Heart left ventricle (tissue), 16 donors: ENCODE measurements around the gene TMTC2. TPM values are rescaled to one million over a fixed set of nuclear protein-coding genes. Genes with fewer than 3 reads are reported as not detected.

Experiments used
- ATAC-seq, 4 donors: fragments of 200-7000 bp; cut with Tn5 transposase; one replicate each; pipeline ENCODE4 v1.9.1; 2020 to 2022; ENCODE audit warnings: moderate library complexity in 4 of 4, mild to moderate bottlenecking in 3 of 4, moderate number of reproducible peaks in 1 of 4
- DNase-seq, 5 donors: peaks; one replicate each; pipeline ENCODE4 v3.0.0-alpha.2; 2020
- H3K27ac ChIP-seq, 12 donors: fragments of 200-600 bp; sonication (generic) in 4 of 12; one replicate each; pipeline versions ENCODE4 v1.5.0 to v1.8.0; 2016 to 2022; ENCODE audit warnings: mild to moderate bottlenecking in 2 of 12
- H3K27me3 ChIP-seq, 9 donors: fragments of 200-600 bp; sonication (generic) in 2 of 9; one replicate each; pipeline versions ENCODE4 v1.5.1 to v1.8.0; 2016 to 2022; ENCODE audit warnings: mild to moderate bottlenecking in 3 of 9
- H3K36me3 ChIP-seq, 9 donors: fragments of 200-600 bp; sonication (generic) in 2 of 9; one replicate each; pipeline versions ENCODE4 v1.5.0 to v1.8.0; 2018 to 2022; ENCODE audit warnings: mild to moderate bottlenecking in 2 of 9
- H3K4me1 ChIP-seq, 12 donors: fragments of 200-600 bp; sonication (generic) in 4 of 12; one replicate each; pipeline versions ENCODE4 v1.5.0 to v1.8.0; 2016 to 2022; ENCODE audit warnings: mild to moderate bottlenecking in 3 of 12
- H3K4me3 ChIP-seq, 12 donors: fragments of 200-600 bp; sonication (generic) in 4 of 12; one replicate each; pipeline versions ENCODE4 v1.5.0 to v1.8.0; 2017 to 2022; ENCODE audit warnings: mild to moderate bottlenecking in 9 of 12, moderate library complexity in 4 of 12
- H3K9me3 ChIP-seq, 12 donors: fragments of 200-600 bp; sonication (generic) in 4 of 12; one replicate each; pipeline versions ENCODE4 v1.5.0 to v1.8.0; 2016 to 2022; ENCODE audit warnings: mild to moderate bottlenecking in 1 of 12
- CTCF ChIP-seq, 12 donors: fragments of 200-600 bp; sonication (generic) in 4 of 12; IDR thresholded peaks; one replicate each; pipeline versions ENCODE4 v1.5.0 to v1.8.0; 2018 to 2022; ENCODE audit warnings: antibody characterized with exemption in 12 of 12, mild to moderate bottlenecking in 5 of 12
- POLR2A ChIP-seq, 2 donors: fragments of 450-650 bp; IDR thresholded peaks; one replicate each; pipeline ENCODE4 v1.6.1; 2017; ENCODE audit warnings: antibody characterized with exemption in 2 of 2, mild to moderate bottlenecking in 2 of 2, moderate library complexity in 2 of 2
- WGBS, 4 donors: extraction: QIAGEN DNeasy Blood & Tissue Kit in 2 of 4; methylation state at CpG; one replicate each; pipeline versions ENCODE4 v1.1.5 to v1.1.7; 2013 to 2018; 5-methylcytosine and 5-hydroxymethylcytosine counted together
- intact Hi-C, 10 donors: fragments of 100-400 bp; cut with DNase I; formaldehyde crosslinking; loops; one replicate each; pipeline versions ENCODE4 v1.11.1 to v1.14.2; 2022
- polyA plus RNA-seq, 2 donors: library from polyadenylated mRNA; stranded (reverse); fragments of 200-250 nt; gene quantifications; one replicate each; pipeline ENCODE4 v1.2.3, GENCODE V29; 2013
- total RNA-seq, 9 donors: library from RNA; depleted of rRNA in 2 of 9; stranded (reverse); fragments of >200 nt in 2 of 9; fragmentation: NEBNext Ultra II Directional in 3 of 9; extraction: Animal tissue kit (Norgen Biotek cat#: 25700) in 3 of 9; gene quantifications; one replicate each; pipeline versions ENCODE4 v1.1.0 to v1.2.4, GENCODE V29; 2016 to 2023
- donor health status: ischemic (EF 13 %, LVEDD 7.1; RV severe dilation, severe dysfunction).
- donor health status: healthy with polysubstance abuse.
- donor health status: DM: no; HTN: yes; CAD: no.
- donor health status: DM: no; HTN: no; CAD: no.
- donor health status: ischemic (EF 25% LVEDD 6.9; RV normal size, moderate dysfunction).
- donor health status: ischemic (EF 25% LVEDD 5.7; RV mildly dilated, moderate dysfunction).
- donor health status: healthy.
- donor health status: DM: yes; HTN: yes; CAD: no.
- donor health status: ischemic (EF 35%, LVEDD 5.7; RV mildly dilated, moderate dysfunction).
- donor health status: nonischemic (EF 11% LVEDD 7.7; RV severe dilation, severe dysfunction).
- donor health status: DM: yes; HTN: yes; CAD: no.
- donor health status: PGD.
- donor health status: ischemic (EF 29% LVEDD 5.4; RV normal size, mild dysfunction).
- donor health status: nonischemic (EF 23%, LVEDD 6.1; RV moderate dilation, normal function).

The TMTC2 gene
- total and polyA plus RNA-seq, 11 donors: 1.1 to 5.7 (median 3.3) TPM

DNA sequence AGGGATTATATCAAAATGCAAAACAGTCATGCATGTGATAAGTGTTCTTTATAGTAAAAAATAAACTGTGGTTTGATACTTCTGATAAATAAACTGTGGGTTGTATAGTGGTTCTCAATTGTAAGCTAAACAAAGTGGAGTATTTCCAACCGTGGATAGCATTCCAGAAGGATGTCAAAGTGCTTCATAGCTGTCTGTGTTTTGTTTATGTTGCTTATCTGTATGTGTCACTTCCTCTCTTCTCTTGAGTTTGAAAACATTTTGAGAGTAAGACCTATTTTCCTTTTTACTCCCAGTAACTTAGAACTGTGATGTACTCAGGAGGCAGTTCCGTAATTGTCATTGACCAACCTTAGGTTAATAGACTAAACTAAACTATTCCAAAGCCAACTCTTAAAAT is 415.8 kb downstream of the TMTC2 start:
- H3K4me3 ChIP-seq: no peak overlapping the region
- H3K27me3 ChIP-seq: no peaks in the 10 kb centered on the region
- no peak for TF ChIP-seq CTCF (IDR thresholded peaks at IDR 0.05)
- TF ChIP-seq POLR2A (IDR thresholded peaks at IDR 0.05): no peak
- no peak for ATAC-seq
- peaks cover 0 to 9% (median 0%) of the 10 kb centered on the region in 12 donors for H3K4me1 ChIP-seq
- 50 to 64% (median 53%) methylated on average over 2 of the region's 2 CpGs for WGBS, 4 donors
- H3K9me3 ChIP-seq: no peaks in the 10 kb centered on the region
- DNase-seq: no peak
- no peak overlapping the region for H3K27ac ChIP-seq
- intact Hi-C loops: no loop called here
- no peaks in the 10 kb centered on the region for H3K36me3 ChIP-seq

DNA sequence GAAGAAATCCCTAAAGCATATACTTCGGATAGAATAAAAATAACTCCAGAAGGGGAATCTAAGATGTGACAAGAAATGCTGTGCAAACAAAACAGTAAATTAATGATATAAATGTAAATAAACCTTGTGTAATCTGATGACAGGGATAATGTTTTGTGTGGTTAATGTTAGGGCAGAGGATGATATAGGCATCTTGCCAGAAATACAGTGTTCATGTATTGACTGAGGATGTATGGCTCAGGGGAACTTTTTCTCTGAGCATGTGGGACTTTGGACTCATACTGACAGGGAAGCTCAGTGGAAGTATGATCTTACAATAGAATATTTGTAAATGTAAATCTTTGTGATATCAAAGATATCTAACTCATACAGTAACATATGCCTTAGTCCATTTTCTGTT is 420.2 kb downstream of the TMTC2 start:
- WGBS, 4 donors: 82 to 89% (median 86%) methylated on average over 1 of the region's 1 CpG
- Histone ChIP-seq H3K27ac (no peak overlapping the region), H3K4me1 (peaks cover 0 to 8% (median 0%) of the 10 kb centered on the region in 12 donors), H3K9me3 (no peaks in the 10 kb centered on the region), H3K36me3 (no peaks in the 10 kb centered on the region), H3K4me3 (no peak overlapping the region), H3K27me3 (no peaks in the 10 kb centered on the region)
- intact Hi-C loops: no loop called here
- no peak for DNase-seq
- TF ChIP-seq CTCF (IDR thresholded peaks at IDR 0.05) (no peak), POLR2A (IDR thresholded peaks at IDR 0.05) (no peak)
- ATAC-seq: no peak

- intact Hi-C loops: no loop called here
- H3K27ac ChIP-seq: no peak overlapping the region
- no peak for TF ChIP-seq CTCF (IDR thresholded peaks at IDR 0.05)
- no peak overlapping the region for H3K4me3 ChIP-seq
- H3K27me3 ChIP-seq: no peaks in the 10 kb centered on the region
- H3K9me3 ChIP-seq: no peaks in the 10 kb centered on the region
- H3K36me3 ChIP-seq: no peaks in the 10 kb centered on the region
- no peak for ATAC-seq
- no peaks in the 10 kb centered on the region for H3K4me1 ChIP-seq
- no peak for DNase-seq
- 26 to 34% (median 34%) methylated on average over 1 of the region's 1 CpG for WGBS, 4 donors
Measured at GRCh38 chr12:83110424-83110823, 423.7 kb downstream of the TMTC2 start.

DNA sequence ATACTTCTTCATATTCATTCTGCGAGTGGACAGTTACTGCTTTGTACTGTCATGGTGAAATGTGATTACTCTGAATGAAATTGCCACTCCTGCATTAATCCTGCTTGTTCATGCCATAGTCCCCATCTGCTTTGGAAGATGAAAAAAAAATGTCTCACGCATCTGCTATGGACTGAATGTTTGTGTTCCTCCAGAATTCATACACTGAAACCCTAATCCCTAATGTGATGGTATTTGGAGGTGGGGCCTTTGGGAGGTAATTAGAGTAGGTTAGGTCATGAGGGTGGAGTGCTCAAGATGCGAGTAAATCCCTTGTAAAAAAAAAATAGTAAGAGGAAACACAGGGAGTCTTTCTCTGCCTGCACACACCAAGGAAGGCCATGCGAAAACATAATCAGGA is 427.2 kb downstream of the TMTC2 start:
- Histone ChIP-seq H3K4me1 (no peaks in the 10 kb centered on the region), H3K36me3 (no peaks in the 10 kb centered on the region), H3K27ac (no peak overlapping the region), H3K9me3 (peaks cover 0 to 7% (median 0%) of the 10 kb centered on the region in 12 donors), H3K4me3 (no peak overlapping the region), H3K27me3 (no peaks in the 10 kb centered on the region)
- DNase-seq (no peak), ATAC-seq (no peak)
- TF ChIP-seq CTCF (IDR thresholded peaks at IDR 0.05) (no peak), POLR2A (IDR thresholded peaks at IDR 0.05) (no peak)
- WGBS, 4 donors: 73 to 82% (median 77%) methylated on average over 4 of the region's 4 CpGs
- intact Hi-C loops: no loop called here
